ENCODE measurements around the gene MEPCE. TPM values are rescaled to one million over a fixed set of nuclear protein-coding genes. Genes with fewer than 3 reads are reported as not detected.
"Not testable (repeated sequence)": the region's sequence is repeated elsewhere in the genome, so short reads cannot be mapped to it uniquely, and the experiment has no call there.

MEPCE gene
- 44.0 and 49.7 TPM in 2 replicates for total RNA-seq (2014; rRNA removed; shearing (Covaris generic); ENCODE audit: low replicate concordance)

GRCh38 chr7:100429637-100430492 is at the start of gene MEPCE:
MEPCE (plus strand) TSS chr7:100429831; CDS start chr7:100430019, 188 bp downstream.
- peak; percentile 95 for DNase-seq (ENCODE audit: low read depth)

GRCh38 chr7:100380196-100380595 is 49.4 kb upstream of the MEPCE start:
- in situ Hi-C loops (cut with HindIII; ENCODE audit: low pct_unique_long_range_greater_than_20kb, low sequenced_read_pairs): no loop called here
- DNase-seq (ENCODE audit: low read depth): no peak

More at GRCh38 chr7:100429637-100430492, at the start of gene MEPCE:
- in situ Hi-C loops (cut with HindIII; ENCODE audit: low pct_unique_long_range_greater_than_20kb, low sequenced_read_pairs): no loop called here

GRCh38 chr7:100381531-100382233 is 47.9 kb upstream of the MEPCE start:
- DNase-seq (ENCODE audit: low read depth); in situ Hi-C loops (cut with HindIII; ENCODE audit: low pct_unique_long_range_greater_than_20kb, low sequenced_read_pairs): not testable (repeated sequence)

- in situ Hi-C loops (cut with HindIII; ENCODE audit: low pct_unique_long_range_greater_than_20kb, low sequenced_read_pairs): not testable (repeated sequence)
Measured at GRCh38 chr7:100382234-100382853, 47.3 kb upstream of the MEPCE start.

GRCh38 chr7:100384628-100385294 is 44.9 kb upstream of the MEPCE start:
- no peak for DNase-seq (ENCODE audit: low read depth)
- in situ Hi-C loops (cut with HindIII; ENCODE audit: low pct_unique_long_range_greater_than_20kb, low sequenced_read_pairs): no loop called here

More at GRCh38 chr7:100382234-100382853, 47.3 kb upstream of the MEPCE start:
- DNase-seq (ENCODE audit: low read depth): not testable (repeated sequence)

GRCh38 chr7:100386940-100387339 is 42.7 kb upstream of the MEPCE start:
- in situ Hi-C loops (cut with HindIII; ENCODE audit: low pct_unique_long_range_greater_than_20kb, low sequenced_read_pairs): no loop called here
- DNase-seq (ENCODE audit: low read depth): no peak

- DNase-seq (ENCODE audit: low read depth): no peak
- in situ Hi-C loops (cut with HindIII; ENCODE audit: low pct_unique_long_range_greater_than_20kb, low sequenced_read_pairs): no loop called here
Measured at GRCh38 chr7:100387695-100388094, 41.9 kb upstream of the MEPCE start.

- DNase-seq (ENCODE audit: low read depth): no peak
- in situ Hi-C loops (cut with HindIII; ENCODE audit: low pct_unique_long_range_greater_than_20kb, low sequenced_read_pairs): no loop called here
Measured at GRCh38 chr7:100389437-100390088, 40.1 kb upstream of the MEPCE start.

GRCh38 chr7:100390286-100391009 is 39.2 kb upstream of the MEPCE start:
- in situ Hi-C loops (cut with HindIII; ENCODE audit: low pct_unique_long_range_greater_than_20kb, low sequenced_read_pairs): no loop called here

GRCh38 chr7:100393233-100393905 is 36.3 kb upstream of the MEPCE start:
- in situ Hi-C loops (cut with HindIII; ENCODE audit: low pct_unique_long_range_greater_than_20kb, low sequenced_read_pairs): no loop called here
- DNase-seq (ENCODE audit: low read depth): no peak

More at GRCh38 chr7:100390286-100391009, 39.2 kb upstream of the MEPCE start:
- DNase-seq (ENCODE audit: low read depth): no peak

- no peak for DNase-seq (ENCODE audit: low read depth)
- in situ Hi-C loops (cut with HindIII; ENCODE audit: low pct_unique_long_range_greater_than_20kb, low sequenced_read_pairs): no loop called here
Measured at GRCh38 chr7:100394077-100394476, 35.6 kb upstream of the MEPCE start.

GRCh38 chr7:100396421-100396982 is 33.1 kb upstream of the MEPCE start:
- DNase-seq (ENCODE audit: low read depth): no peak
- in situ Hi-C loops (cut with HindIII; ENCODE audit: low pct_unique_long_range_greater_than_20kb, low sequenced_read_pairs): no loop called here

- no peak for DNase-seq (ENCODE audit: low read depth)
- in situ Hi-C loops (cut with HindIII; ENCODE audit: low pct_unique_long_range_greater_than_20kb, low sequenced_read_pairs): no loop called here
Measured at GRCh38 chr7:100397315-100398081, 32.1 kb upstream of the MEPCE start.

GRCh38 chr7:100398239-100398638 is 31.4 kb upstream of the MEPCE start:
- DNase-seq (ENCODE audit: low read depth): no peak
- in situ Hi-C loops (cut with HindIII; ENCODE audit: low pct_unique_long_range_greater_than_20kb, low sequenced_read_pairs): no loop called here

- DNase-seq (ENCODE audit: low read depth): no peak
- in situ Hi-C loops (cut with HindIII; ENCODE audit: low pct_unique_long_range_greater_than_20kb, low sequenced_read_pairs): no loop called here
Measured at GRCh38 chr7:100400041-100400440, 29.6 kb upstream of the MEPCE start.

GRCh38 chr7:100400656-100401055 is 29.0 kb upstream of the MEPCE start:
- in situ Hi-C loops (cut with HindIII; ENCODE audit: low pct_unique_long_range_greater_than_20kb, low sequenced_read_pairs): no loop called here
- DNase-seq (ENCODE audit: low read depth): peak; percentile 4

Data from Caki2 (cell line).